Mesodermal cell (in vitro differentiated cells): ENCODE results near the gene NSD2.

Experiments used
- H3K27ac ChIP-seq: 2 replicates; pipeline ENCODE4 v1.7.0; 2013; ENCODE audit warnings: mild to moderate bottlenecking, low read depth, low read length, moderate library complexity; ENCODE audit not compliant: severe bottlenecking
- H3K36me3 ChIP-seq: 2 replicates; pipeline ENCODE4 v1.7.1; 2013; ENCODE audit warnings: mild to moderate bottlenecking, low read length, moderate library complexity; ENCODE audit not compliant: control insufficient read depth, insufficient read depth
- H3K4me1 ChIP-seq: one replicate; pipeline ENCODE4 v1.7.1; 2013; ENCODE audit warnings: mild to moderate bottlenecking, low read length; ENCODE audit not compliant: insufficient read depth, control insufficient read depth, poor library complexity, severe bottlenecking
- H3K4me3 ChIP-seq: 2 replicates; pipeline ENCODE4 v1.7.0; 2013; ENCODE audit warnings: low read length, control low read depth, mild to moderate bottlenecking; ENCODE audit not compliant: insufficient read depth, poor library complexity, severe bottlenecking; ENCODE audit errors: extremely low read depth
- H3K9me3 ChIP-seq: 2 replicates; pipeline ENCODE4 v1.7.1; 2013; ENCODE audit warnings: mild to moderate bottlenecking, low read length, moderate library complexity; ENCODE audit not compliant: control insufficient read depth
- WGBS, 2 experiments: methylation state at CpG; one replicate each; pipeline ENCODE4 v1.1.5; 2013; ENCODE audit warnings: missing lambda C conversion rate in 2 of 2; ENCODE audit not compliant: insufficient coverage in 2 of 2; 5-methylcytosine and 5-hydroxymethylcytosine counted together

Gene NSD2

DNA sequence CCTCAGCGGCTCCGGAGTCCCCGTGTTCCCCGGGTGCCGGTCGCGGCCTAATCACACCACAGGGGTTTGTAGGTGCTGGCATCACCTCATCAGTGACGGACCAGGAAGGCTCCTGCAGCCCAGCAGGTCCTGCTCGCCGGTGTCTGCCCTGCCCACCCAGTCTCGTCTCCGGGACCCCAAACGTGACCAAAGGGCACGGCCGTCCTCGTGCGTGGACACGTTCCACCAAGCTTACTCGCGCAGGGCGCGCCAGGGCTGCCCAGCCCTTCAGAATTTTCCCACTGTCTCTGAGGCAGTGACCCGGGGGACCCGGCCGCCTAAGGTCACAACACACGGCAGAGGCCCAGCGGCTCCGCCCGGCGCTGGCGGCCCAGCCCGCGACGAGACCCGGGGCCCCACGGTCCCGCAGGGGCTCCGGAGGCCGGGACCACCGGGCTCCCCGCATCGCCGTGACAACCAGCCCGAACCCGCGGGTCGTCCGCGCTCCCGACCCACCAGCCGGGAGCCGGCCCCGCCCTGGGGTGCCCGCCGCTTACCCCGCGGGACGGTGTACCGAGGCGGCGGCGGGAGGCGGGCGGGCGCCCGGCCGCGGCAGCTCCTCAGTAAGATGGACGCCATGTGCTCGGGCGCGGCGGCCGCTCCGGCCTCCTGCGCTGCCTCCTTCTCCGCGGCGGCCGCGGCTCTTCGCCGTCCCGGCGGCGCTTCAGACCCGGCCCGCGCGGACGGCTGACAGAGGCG, 15.7 kb upstream of the NSD2 start:
- Histone ChIP-seq H3K4me1 (no peaks in the 10 kb centered on the region), H3K9me3 (no peaks in the 10 kb centered on the region), H3K27ac (no peak overlapping the region), H3K36me3 (peaks cover 17% of the 10 kb centered on the region), H3K4me3 (peak overlapping the region; percentile 75)
- 0 to 1% methylated on average over 78 to 88 of the region's 92 CpGs for WGBS, 2 experiments

DNA sequence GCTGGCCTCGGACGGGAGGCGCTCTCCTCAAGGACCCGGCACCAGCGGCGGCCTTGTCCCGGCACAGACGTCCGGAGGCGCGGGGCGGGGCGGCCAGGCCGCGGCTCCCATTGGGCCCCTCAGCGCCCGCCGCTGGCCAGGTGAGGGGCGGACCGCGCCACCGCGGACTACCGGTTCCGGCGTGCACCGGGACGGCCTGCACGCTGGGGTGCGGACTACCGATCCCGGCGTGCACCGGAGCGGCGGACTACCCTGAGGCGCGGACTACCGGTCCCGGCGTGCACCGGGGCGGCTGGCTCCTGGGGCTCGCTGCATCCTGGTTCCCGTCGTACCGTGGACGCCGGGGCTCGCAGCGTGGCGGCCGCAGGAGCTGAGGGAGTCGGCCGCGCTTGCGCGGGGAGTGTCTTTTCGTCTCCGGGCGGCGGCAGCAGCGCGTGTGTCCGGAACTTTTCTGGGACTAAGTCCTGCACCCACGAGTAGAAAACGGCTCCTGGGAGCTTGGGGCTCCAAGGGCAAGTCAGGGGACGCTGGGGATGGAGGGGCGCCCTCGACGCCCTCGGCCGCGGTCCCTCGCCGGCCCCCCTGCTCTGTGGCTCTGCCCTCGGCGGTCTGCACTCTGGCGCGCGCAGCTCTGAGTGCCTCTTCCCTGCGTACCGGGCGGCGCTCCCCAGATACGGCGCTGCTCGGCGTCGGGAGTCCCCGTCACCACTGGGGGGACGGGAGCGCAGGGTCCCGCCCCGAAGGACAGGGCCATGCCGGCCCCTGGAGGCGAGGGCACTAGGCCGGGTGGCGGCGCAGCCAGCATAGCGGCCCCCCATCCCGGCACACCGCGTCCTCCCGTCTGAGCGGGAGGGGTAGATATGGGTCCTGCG, 14.9 kb upstream of the NSD2 start, which contains the start of gene LETM1:
LETM1 (minus strand) TSS at position 86 of the 872 bp plus-strand sequence. CDS start 206 bp downstream, outside the sequence.
- H3K27ac ChIP-seq, result peak within 1 kb of the TSS; percentile 49
- 0% methylated on average over 79 to 92 of the region's 107 CpGs for WGBS, 2 experiments
- H3K4me3 ChIP-seq, result peak within 1 kb of the TSS; percentile 75
- no peaks in the 10 kb centered on the region for H3K9me3 ChIP-seq
- peaks cover 17% of the 10 kb centered on the region for H3K36me3 ChIP-seq
- H3K4me1 ChIP-seq, result no peaks in the 10 kb centered on the region

DNA sequence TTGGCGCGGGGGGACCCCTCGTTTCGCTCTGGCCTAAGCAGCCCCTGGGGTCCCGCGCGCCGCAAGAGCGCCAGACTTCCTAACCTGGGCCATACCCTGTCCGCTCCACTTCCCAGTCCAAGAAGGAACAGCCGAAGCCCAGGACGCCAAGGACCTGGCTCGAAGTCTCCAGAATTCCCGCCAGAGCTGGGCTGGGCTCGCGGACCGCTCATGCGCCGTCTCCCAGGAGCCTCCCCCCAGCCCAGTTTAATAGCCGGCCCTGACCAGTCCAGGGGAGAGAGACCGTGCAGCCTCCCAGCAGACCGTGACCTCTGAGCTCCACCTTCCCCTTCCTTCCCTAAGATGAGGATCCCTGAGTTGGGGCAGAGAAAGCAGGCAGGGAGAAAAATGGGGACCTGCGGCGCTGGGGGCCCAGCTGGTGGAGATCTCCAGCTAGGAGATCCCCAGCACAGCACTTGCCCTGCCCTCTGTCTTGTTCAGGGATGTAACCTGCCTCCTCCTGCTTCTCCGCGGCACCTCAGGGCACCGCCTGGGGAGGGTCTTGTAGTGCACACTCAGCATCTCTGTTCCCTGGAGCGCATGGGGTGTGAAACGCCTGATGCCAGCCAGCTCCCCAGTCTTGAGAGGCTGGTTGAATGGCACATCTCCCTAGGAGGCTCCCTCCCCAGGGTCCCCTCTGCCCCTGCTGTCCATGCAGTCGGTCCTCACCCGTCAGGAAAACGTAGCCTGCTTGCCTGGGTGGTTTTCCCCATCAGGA, 14.1 kb upstream of the NSD2 start:
- H3K9me3 ChIP-seq, result no peaks in the 10 kb centered on the region
- 32 to 43% methylated on average over 18 to 26 of the region's 32 CpGs for WGBS, 2 experiments
- no peak overlapping the region for H3K27ac ChIP-seq
- H3K36me3 ChIP-seq, result peaks cover 12% of the 10 kb centered on the region
- peak overlapping the region; percentile 75 for H3K4me3 ChIP-seq
- H3K4me1 ChIP-seq, result no peaks in the 10 kb centered on the region

GRCh38 chr4:1857931-1858330, 13.3 kb upstream of the NSD2 start:
- H3K4me3 ChIP-seq, result no peak overlapping the region
- H3K4me1 ChIP-seq, result no peaks in the 10 kb centered on the region
- H3K27ac ChIP-seq, result no peak overlapping the region
- H3K36me3 ChIP-seq, result peaks cover 7% of the 10 kb centered on the region
- no peaks in the 10 kb centered on the region for H3K9me3 ChIP-seq
- WGBS, 2 experiments, result 80 to 92% methylated on average over 2 to 5 of the region's 5 CpGs

DNA sequence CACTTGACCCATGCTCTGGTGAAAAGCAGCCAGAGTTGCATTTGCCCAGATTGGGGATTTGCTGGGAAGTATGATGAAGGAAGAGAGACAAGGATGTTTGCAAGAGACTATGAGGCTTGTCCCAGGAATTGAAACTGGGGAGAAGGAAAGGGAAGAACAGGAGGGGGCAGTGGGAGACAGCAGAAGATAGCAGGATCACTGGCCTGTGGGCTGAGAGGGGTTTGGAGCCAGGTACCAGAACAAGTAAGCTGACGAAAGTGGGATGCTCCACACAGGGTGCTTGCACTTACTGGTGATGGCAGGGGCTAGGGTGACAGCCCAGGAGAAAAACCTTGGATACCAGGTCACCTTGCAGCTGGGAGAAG, 11.8 kb upstream of the NSD2 start:
- no peak overlapping the region for H3K4me3 ChIP-seq

DNA sequence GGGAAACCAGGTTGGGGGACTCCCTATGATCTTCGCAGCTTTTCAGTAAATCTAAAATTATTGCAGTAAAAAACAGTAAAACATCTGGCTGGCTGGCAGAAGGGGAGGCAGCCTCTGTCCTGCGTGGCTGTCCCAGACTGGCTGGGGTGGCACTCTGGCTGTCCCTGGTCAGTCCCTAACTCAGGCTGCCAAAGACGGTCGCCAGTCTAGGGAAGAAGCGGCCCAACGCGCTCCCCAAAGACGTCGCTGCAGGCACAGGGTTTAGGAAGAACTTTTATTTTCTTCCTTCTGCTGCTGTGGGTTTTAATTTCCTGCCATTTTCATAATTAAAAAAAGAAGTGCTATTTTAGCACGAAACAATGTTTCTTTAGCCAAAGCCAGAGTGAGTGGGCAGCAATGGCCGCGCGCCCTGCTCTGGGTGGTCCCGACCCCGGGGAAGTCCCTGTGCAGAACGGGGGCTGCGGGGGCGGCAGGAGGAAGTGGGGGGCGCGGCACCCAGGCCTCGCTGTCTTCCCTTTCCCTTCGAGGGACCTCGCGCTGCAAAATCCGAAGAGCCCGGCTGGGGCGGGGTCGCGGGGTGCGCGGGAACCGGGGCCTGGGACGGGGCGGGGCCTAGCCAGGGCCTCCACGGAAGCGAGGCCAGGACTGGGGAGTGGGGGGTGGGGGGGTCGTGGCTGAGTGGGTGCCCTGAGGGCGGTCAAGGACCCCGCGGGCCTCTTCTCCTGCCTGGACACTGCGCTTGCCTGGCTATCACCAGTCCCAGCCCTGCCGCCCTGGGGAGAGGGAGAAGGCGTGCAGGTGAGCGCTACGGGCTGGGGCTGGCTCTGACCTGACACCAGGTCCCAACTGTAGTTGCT, 8.9 kb upstream of the NSD2 start:
- H3K4me1 ChIP-seq, result no peaks in the 10 kb centered on the region

More for the DNA sequence above, 11.8 kb upstream of the NSD2 start:
- Histone ChIP-seq H3K27ac (no peak overlapping the region), H3K9me3 (no peaks in the 10 kb centered on the region), H3K36me3 (no peaks in the 10 kb centered on the region), H3K4me1 (no peaks in the 10 kb centered on the region)
- 80 to 89% methylated on average over 1 of the region's 1 CpG for WGBS, 2 experiments

DNA sequence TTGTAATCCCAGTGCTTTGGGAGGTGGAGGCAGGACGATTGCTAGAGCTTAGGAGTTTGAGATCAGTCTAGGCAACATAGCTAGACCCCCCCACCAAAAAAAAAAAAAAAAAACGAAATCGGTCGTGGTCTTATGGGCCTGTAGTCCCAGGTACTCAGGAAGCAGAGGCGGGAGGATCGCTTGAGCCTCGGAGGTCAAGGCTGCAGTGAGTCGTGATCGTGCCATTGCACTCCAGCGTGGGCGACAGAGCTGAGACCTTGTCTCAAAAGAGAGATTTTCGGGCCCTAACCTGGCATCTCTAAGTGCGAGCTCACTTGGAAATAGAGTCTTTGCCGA, 8.3 kb upstream of the NSD2 start:
- H3K27ac ChIP-seq, result no peak overlapping the region
- H3K4me1 ChIP-seq, result no peaks in the 10 kb centered on the region
- no peaks in the 10 kb centered on the region for H3K9me3 ChIP-seq
- H3K4me3 ChIP-seq, result no peak overlapping the region
- no peaks in the 10 kb centered on the region for H3K36me3 ChIP-seq
- WGBS, 2 experiments, result 71 to 79% methylated on average over 13 of the region's 14 CpGs

More for the DNA sequence above, 8.9 kb upstream of the NSD2 start:
- Histone ChIP-seq H3K27ac (no peak overlapping the region), H3K4me3 (no peak overlapping the region), H3K36me3 (no peaks in the 10 kb centered on the region), H3K9me3 (no peaks in the 10 kb centered on the region)
- 47 to 63% methylated on average over 19 to 25 of the region's 45 CpGs for WGBS, 2 experiments

DNA sequence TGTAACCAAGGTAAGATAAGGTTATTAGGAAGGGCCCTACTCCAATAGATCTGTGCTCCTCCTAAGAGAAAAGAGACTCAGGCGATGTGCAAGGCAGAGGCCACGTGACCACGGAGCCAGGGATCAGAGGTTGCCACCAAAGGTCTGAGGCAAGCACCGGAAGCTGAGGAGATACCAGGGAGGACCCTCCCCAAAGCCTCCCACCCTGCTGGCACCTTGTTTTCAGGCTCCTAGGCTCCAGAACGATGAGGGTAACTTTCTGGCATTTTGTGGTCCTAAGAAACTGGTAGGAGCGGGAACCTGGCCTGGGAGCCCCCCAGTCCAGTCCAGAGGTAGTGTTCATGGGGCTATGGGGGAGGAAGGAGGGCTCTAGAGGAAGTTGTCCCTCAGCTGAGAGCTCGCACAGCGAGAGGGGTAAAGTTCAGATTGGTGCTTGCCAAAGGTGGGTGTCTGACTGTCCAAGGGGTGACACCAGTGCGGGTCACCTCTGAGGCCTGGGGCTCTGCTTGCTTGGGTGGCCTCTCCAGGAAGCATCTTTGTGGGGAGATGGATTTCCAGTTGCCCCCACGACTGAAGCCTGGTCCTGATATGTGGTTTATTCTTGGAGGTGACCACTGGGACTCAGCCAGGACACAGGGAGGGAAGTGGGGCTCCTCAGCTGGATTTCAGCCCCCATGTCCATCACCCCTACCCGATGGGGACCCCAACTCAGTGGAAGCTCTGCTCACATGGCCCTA, 7.7 kb upstream of the NSD2 start:
- no peak overlapping the region for H3K27ac ChIP-seq
- H3K4me1 ChIP-seq, result no peaks in the 10 kb centered on the region
- WGBS, 2 experiments, result 92 to 100% methylated on average over 8 to 10 of the region's 11 CpGs

GRCh38 chr4:1864076-1865008, 6.9 kb upstream of the NSD2 start:
- 84 to 86% methylated on average over 14 to 17 of the region's 17 CpGs for WGBS, 2 experiments
- no peaks in the 10 kb centered on the region for H3K9me3 ChIP-seq
- H3K36me3 ChIP-seq, result no peaks in the 10 kb centered on the region
- no peaks in the 10 kb centered on the region for H3K4me1 ChIP-seq
- no peak overlapping the region for H3K4me3 ChIP-seq
- no peak overlapping the region for H3K27ac ChIP-seq

More for the DNA sequence above, 7.7 kb upstream of the NSD2 start:
- H3K9me3 ChIP-seq, result no peaks in the 10 kb centered on the region
- no peak overlapping the region for H3K4me3 ChIP-seq
- H3K36me3 ChIP-seq, result no peaks in the 10 kb centered on the region
